Activated CD4-positive, alpha-beta T cell treated with anti-CD3 and anti-CD28 coated beads, Interleukin-2, amount 50 U/mL, for 1 hour (primary cell): Measurements from ENCODE around the gene LRRC4C.
"Not testable (repeated sequence)": the region's sequence is repeated elsewhere in the genome, so short reads cannot be mapped to it uniquely, and the experiment has no call there.

Source experiments
- DNase-seq: peaks from one replicate; pipeline ENCODE4 v3.0.0-alpha.2; 2020

The LRRC4C gene

GRCh38 chr11:40619654-40620053 lies 839.8 kb downstream of the LRRC4C start:
- no peak for DNase-seq

- DNase-seq = no peak
These were observed 852.7 kb downstream of the LRRC4C start for GRCh38 chr11:40606800-40607199.

DNA sequence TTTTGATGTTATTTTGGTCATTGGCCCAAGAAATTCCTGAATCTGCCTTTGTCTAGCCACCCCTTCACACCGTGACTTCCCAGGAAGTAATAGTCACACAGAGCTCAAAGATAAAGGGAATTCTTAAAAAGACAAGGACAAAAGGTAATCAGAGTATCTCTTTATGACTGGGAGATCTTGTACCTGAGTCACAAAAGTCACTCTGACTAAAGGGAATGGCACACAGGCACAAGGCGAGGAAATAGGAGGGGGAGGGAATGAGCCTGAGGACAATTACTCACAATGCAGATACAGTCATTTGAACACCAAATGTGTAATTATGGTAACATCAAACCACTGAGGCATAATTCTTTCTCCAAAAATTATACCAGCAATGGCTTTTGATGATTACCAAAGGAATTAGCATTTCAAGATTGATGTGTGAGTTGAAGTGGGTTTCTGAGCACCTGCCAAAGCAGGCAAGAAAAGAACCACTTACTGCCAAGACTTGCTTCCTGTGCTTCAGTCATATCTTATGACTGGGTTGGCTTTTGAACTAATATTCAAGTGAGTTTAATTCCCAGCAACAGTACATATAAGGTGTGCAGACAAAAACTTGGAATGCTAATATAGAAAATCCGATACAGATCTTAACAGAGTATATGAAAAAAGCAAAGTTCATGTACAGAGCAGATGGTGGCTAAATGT lies 856.4 kb downstream of the LRRC4C start:
- DNase-seq = no peak

DNA sequence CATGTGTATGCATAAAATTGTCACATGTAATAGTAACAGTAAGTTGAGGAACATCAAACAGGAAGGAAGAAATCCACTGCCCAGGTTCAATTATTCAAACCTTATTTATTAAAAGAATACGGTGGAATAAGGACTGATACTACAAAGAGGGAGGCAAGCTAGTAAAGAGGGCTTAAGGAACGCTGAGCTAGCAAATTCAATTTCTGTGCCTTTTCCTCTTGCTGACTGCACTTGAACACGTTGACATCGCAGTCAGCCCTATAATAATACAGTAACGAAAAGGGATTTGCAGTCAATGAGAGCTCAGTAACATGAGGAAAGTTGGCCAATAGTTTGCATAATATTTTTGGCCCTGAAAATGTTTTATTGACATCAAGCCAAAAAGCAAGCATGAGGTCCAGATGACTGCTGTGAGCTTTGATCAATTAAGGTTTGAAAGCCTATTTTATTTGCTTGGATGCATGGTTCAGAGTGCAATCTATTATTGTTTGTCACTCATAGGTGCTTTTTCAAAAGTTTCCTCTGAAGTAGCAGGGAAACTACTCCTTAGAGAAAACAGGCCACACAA lies 861.8 kb downstream of the LRRC4C start:
- no peak for DNase-seq

DNA sequence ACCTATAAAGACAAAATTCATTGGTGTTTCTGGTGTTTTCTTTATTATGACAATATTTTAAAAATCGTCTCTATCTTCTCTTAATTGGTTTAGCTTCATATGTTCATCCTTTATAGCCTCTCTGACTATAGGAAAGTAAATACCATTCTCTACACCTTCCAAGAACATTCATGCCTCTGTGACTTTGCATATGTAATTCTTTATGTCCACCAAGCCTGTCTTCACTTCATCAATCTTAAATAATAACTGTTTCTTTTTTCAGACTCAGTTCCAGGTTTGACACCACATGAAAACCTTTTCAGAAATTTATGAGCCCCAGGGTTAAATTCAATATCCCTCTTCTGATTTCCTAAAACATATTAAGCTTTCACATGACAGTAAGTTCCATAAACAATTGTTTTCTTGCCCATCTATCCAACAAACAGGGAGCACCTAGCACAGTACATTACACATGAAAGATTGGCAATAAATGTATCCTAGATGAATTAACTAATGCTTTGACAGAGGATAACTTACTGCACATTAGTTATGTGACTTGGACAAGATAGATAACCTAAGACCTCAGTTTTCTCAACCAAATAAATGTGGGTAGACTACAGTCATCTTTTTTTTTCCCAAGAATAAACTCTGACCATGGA lies 886.1 kb downstream of the LRRC4C start:
- no peak for DNase-seq

DNA sequence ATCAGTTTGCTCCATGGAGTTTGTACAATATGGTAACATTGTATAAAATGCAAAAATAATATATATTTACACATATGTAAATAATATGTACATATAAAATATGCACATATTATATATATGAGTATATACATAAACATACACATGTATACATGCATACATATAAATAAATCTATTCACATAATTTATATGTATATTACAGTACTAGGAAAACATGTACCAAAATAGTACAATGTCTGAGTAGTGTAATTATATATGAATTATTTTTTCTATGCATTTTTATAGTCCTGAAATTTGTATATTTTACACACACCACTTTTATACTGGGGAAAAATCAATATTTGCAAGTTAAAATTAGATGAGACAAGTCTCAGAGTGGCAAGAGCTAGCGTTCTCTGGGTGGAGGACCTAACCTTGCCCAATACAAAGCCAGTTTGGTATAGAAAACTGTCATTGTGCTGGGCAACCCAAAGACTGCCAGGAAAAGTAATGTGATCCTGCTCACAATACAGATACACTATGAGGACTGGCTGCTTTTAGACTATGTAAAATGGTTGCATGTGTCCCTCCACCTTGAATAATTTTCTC lies 889.4 kb downstream of the LRRC4C start:
- no peak for DNase-seq

GRCh38 chr11:40567392-40567791 lies 892.1 kb downstream of the LRRC4C start:
- DNase-seq = no peak

GRCh38 chr11:40544162-40544561 lies 915.3 kb downstream of the LRRC4C start:
- no peak for DNase-seq

GRCh38 chr11:40542821-40543220 lies 916.6 kb downstream of the LRRC4C start:
- DNase-seq = no peak

- no peak for DNase-seq
These were observed 921.7 kb downstream of the LRRC4C start for GRCh38 chr11:40537734-40538133.

DNA sequence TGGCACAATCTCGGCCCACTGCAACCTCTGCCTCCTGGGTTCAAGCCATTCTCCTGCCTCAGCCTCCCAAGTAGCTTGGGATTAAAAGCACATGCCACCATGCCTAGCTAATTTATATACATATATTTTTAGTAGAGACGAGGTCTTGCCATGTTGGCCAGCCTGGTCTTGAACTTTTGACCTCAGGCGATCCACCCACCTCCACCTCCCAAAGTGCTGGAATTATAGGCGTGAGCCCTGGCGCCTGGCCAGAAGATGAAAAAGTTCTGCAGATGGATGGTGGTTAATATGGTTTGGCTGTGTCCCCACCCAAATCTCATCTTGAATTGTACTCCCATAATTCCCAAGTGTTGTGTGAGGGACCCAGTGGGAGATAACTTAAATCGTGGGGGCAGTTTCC lies 937.4 kb downstream of the LRRC4C start:
- not testable (repeated sequence) for DNase-seq

DNA sequence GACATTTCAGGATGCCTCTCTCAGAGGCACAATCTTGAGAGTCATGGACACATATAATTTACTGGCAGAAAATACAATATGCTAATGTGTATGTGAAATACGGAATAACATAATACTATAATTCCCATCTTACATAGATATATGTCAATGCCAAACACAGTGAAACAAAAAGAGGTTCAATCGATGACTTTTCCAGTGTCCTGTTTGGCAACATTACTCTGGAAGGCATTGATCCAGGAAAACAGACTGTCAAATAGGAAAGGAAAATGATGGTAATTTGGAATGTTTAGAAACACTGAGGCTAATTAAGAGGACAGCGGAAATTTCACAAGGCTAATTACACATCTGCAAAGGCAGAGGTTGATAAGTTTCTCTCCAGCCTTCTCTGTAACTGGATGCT lies 942.3 kb downstream of the LRRC4C start:
- DNase-seq = no peak

DNA sequence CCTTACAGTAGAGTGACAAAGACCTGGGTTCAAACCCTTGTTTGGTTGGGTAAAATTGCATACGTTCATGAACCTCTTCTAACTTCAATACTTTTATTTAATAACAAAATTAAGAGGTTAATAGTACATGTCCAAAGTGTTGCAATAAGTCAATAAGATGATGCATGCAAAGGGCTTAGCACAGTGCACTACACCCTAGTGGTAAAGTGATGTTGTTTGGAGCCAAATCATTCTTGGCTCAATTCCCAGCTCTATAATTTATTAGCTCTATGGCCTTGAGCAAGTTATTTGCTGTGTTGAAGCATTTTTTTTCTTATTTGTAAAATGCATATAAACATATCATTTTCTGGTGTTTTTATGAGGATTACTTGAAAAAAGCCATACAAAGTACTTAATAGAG lies 945.3 kb downstream of the LRRC4C start:
- DNase-seq = no peak

DNA sequence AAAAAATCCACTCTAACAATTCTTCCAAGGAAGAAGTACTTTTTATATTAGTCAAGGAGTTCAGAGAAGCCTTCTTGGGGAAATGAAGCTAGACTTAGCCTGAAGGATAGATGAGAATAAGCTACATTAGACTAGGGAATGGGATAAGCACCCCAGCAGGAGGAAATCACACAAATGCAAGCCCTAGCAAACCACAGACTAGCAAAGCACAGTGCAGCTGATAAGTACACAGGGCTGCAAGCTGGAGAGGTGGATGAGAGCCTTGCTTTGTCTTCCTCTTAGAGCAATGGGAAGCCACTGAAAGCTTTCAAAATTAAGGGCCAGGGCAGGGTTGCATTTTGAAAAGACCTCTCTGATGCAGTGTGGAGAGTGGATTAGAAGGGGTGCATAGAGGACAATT lies 946.2 kb downstream of the LRRC4C start:
- no peak for DNase-seq

DNA sequence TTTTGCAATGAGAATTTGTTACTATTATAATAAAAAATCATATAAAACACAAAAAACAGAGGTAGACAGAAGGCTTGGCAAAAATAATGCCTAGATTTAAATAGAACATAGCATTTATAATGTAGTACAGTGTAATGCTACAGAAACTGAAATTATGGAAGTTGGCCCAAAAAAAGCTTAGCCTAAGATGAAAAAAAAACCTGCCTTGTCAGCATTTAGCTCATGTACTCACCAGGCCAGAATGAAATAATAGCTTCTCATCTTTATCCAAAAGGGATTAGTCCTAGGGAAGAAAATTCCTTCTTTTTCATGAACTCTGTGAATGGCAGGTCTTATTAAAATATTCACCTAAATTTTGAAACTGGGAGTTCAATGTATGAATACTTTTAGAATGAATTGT lies 951.1 kb downstream of the LRRC4C start:
- no peak for DNase-seq

- DNase-seq = no peak
These were observed 953.2 kb downstream of the LRRC4C start for GRCh38 chr11:40506226-40506625.

GRCh38 chr11:40491341-40491740 lies 968.1 kb downstream of the LRRC4C start:
- DNase-seq = no peak

GRCh38 chr11:40467771-40468170 lies 991.7 kb downstream of the LRRC4C start:
- no peak for DNase-seq

DNA sequence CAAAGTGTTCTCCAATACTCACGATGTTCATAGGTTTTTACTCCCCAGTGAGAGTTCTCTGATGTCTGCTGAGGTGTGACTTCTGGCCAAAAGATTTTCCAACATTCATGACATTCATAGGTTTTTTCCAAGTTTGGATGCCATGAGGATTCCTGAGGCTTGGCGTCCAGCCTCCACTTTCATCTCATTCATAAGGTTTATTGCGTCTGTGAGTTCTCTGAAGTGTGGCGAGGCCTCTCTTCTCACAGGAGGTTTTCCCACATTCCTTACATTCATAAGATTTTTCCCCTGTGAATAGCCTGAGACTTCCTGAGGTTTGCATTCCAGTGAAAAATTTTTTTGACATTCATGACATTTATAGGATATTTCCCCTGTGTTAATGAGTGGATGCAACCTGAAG lies 1014.1 kb downstream of the LRRC4C start:
- DNase-seq = no peak

DNA sequence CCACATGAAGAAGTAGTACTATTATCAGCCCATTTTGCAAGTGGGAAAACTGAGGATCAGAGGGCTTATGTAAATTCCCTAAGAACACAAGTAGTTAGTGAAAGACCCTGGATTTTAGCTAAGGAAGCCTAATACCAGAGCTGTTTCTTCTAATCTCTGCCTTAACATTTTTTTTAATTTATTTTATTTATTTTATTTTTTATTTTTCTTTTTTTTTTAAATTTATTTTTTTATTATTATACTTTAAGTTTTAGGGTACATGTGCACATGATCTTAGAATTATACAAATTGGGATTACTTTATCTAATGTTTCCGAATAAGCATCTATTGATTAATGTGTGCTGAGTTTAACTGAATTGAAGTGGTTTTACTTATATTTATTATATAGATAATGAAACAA lies 1015.3 kb downstream of the LRRC4C start:
- no peak for DNase-seq

DNA sequence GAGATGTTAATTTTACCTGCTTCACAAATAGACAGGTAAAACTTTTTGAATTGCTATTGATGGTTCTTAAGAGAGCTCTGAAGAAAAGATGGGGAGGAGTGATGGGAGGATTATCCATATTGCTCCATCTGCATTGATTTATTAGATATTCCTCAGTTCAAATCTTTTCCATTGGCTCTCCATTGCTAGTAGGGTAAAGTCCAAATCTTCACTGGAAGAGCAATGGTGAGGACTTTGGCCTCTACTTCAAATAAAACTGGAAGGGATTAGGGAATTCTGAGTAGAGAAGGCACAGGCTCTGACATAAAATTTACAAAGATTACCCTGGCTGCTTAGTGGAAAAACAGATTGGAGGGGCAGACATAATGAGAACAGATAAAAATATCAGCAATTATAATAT lies 1024.1 kb downstream of the LRRC4C start:
- no peak for DNase-seq

GRCh38 chr11:40434926-40435325 lies 1024.5 kb downstream of the LRRC4C start:
- DNase-seq = no peak

DNA sequence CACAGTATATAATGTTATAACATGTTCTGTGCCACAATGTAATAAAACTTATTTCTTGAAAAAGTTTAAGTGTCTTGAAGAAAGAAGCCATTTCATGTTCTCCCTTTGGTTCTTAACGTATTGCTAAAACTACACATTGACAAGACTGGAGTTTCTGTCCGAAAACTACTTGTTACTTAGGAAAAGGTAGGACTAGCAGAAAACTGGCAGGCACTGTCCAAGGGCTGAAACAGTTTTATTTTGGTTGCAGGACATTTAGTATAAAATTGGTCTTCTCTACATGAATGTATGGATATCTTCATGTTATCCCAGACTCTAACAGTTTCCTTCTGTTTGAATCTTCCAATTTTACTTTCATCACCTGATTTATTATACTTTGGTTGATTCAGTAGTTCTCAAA lies 1027.1 kb downstream of the LRRC4C start:
- no peak for DNase-seq

- no peak for DNase-seq
These were observed 1034.3 kb downstream of the LRRC4C start for GRCh38 chr11:40425168-40425567.
